H9 (cell line): ENCODE measurements around the gene FAM20A. TPM values are rescaled to one million over a fixed set of nuclear protein-coding genes. Genes with fewer than 3 reads are reported as not detected.

Experiments
- DNase-seq: peaks from one replicate; pipeline ENCODE4 v3.0.0-alpha.2; 2017
- H2AFZ ChIP-seq: one replicate; pipeline ENCODE4 v1.6.1; 2013; ENCODE audit warnings: mild to moderate bottlenecking, low read length, control low read depth, moderate library complexity
- H2AK5ac ChIP-seq: 2 replicates; pipeline ENCODE4 v1.6.1; 2013; ENCODE audit warnings: low read length, control low read depth, mixed read lengths; ENCODE audit not compliant: insufficient read length
- H2BK120ac ChIP-seq: one replicate; pipeline ENCODE4 v1.6.1; 2013; ENCODE audit warnings: low read depth, mild to moderate bottlenecking, low read length, control low read depth, inconsistent platforms; ENCODE audit not compliant: poor library complexity, severe bottlenecking
- H2BK12ac ChIP-seq: 2 replicates; pipeline ENCODE4 v1.6.1; 2013; ENCODE audit warnings: low read length, control low read depth, mixed read lengths, low read depth; ENCODE audit not compliant: insufficient read length
- H2BK15ac ChIP-seq: 2 replicates; pipeline ENCODE4 v1.6.1; 2013; ENCODE audit warnings: low read depth, low read length, control low read depth
- H2BK20ac ChIP-seq: one replicate; pipeline ENCODE4 v1.6.1; 2013; ENCODE audit warnings: low read depth, mild to moderate bottlenecking, low read length, control low read depth, inconsistent platforms; ENCODE audit not compliant: poor library complexity, severe bottlenecking
- H2BK5ac ChIP-seq: 2 replicates; pipeline ENCODE4 v1.6.1; 2013; ENCODE audit warnings: low read length, control low read depth, mixed read lengths; ENCODE audit not compliant: insufficient read length
- H3K14ac ChIP-seq: 2 replicates; pipeline ENCODE4 v1.6.1; 2013; ENCODE audit warnings: low read length, control low read depth; ENCODE audit not compliant: insufficient read depth
- H3K18ac ChIP-seq: 2 replicates; pipeline ENCODE4 v1.6.1; 2013; ENCODE audit warnings: low read depth, mild to moderate bottlenecking, mixed read lengths, low read length, control low read depth; ENCODE audit not compliant: insufficient read length
- H3K23ac ChIP-seq: 2 replicates; pipeline ENCODE4 v1.6.1; 2013; ENCODE audit warnings: low read length, control low read depth, mixed read lengths, low read depth; ENCODE audit not compliant: insufficient read length
- H3K23me2 ChIP-seq: 2 replicates; pipeline ENCODE4 v1.6.1; 2013; ENCODE audit warnings: low read depth, mild to moderate bottlenecking, mixed read lengths, low read length, control low read depth; ENCODE audit not compliant: insufficient read length, poor library complexity, severe bottlenecking
- H3K27ac ChIP-seq: 2 replicates; pipeline ENCODE4 v1.5.1; 2013; ENCODE audit warnings: low read length, control low read depth, mixed read lengths, low read depth; ENCODE audit not compliant: insufficient read length
- H3K27me3 ChIP-seq: 2 replicates; pipeline ENCODE4 v1.6.1; 2013; ENCODE audit warnings: low read length, control low read depth, inconsistent platforms; ENCODE audit not compliant: insufficient read depth
- H3K4ac ChIP-seq: 2 replicates; pipeline ENCODE4 v1.6.1; 2013; ENCODE audit warnings: low read depth, mild to moderate bottlenecking, control low read depth, inconsistent platforms, low read length, moderate library complexity
- H3K4me1 ChIP-seq: 2 replicates; pipeline ENCODE4 v1.6.1; 2013; ENCODE audit warnings: low read length, control low read depth, inconsistent platforms; ENCODE audit not compliant: insufficient read depth
- H3K4me2 ChIP-seq: 2 replicates; pipeline ENCODE4 v1.6.1; 2013; ENCODE audit warnings: low read length, control low read depth, mixed read lengths; ENCODE audit not compliant: insufficient read length, insufficient read depth
- H3K56ac ChIP-seq: 2 replicates; pipeline ENCODE4 v1.6.1; 2013; ENCODE audit warnings: low read depth, mild to moderate bottlenecking, mixed read lengths, low read length, control low read depth; ENCODE audit not compliant: insufficient read length
- H3K79me1 ChIP-seq: 2 replicates; pipeline ENCODE4 v1.6.1; 2013; ENCODE audit warnings: low read depth, mild to moderate bottlenecking, moderate library complexity, low read length, control low read depth, inconsistent platforms; ENCODE audit not compliant: insufficient read depth, poor library complexity, severe bottlenecking
- H3K79me2 ChIP-seq: 2 replicates; pipeline ENCODE4 v1.6.1; 2013; ENCODE audit warnings: low read length, control low read depth, inconsistent platforms; ENCODE audit not compliant: insufficient read depth
- H3K9ac ChIP-seq: 2 replicates; pipeline ENCODE4 v1.6.1; 2013; ENCODE audit warnings: low read length, control low read depth, mixed read lengths; ENCODE audit not compliant: insufficient read length; ENCODE audit errors: extremely low read depth
- H3K9me3 ChIP-seq: one replicate; pipeline ENCODE4 v1.6.1; 2013; ENCODE audit warnings: low read depth, low read length, inconsistent platforms; ENCODE audit not compliant: control insufficient read depth
- H3T11ph ChIP-seq: one replicate; pipeline ENCODE4 v1.6.1; 2013; ENCODE audit warnings: mild to moderate bottlenecking, low read length, control low read depth, inconsistent platforms
- H4K20me1 ChIP-seq: one replicate; pipeline ENCODE4 v1.6.1; 2013; ENCODE audit not compliant: control insufficient read depth, insufficient read length, insufficient read depth
- H4K5ac ChIP-seq: 2 replicates; pipeline ENCODE4 v1.6.1; 2013; ENCODE audit warnings: low read depth, mild to moderate bottlenecking, mixed read lengths, low read length, control low read depth; ENCODE audit not compliant: insufficient read length
- H4K8ac ChIP-seq: replicated peaks from 2 replicates; pipeline ENCODE4 v1.6.1; 2013; ENCODE audit warnings: low read length, control low read depth, mixed read lengths, low read depth; ENCODE audit not compliant: insufficient read length
- H4K91ac ChIP-seq: 2 replicates; pipeline ENCODE4 v1.6.1; 2013; ENCODE audit warnings: low read depth, mild to moderate bottlenecking, moderate library complexity, mixed read lengths, low read length, control low read depth; ENCODE audit not compliant: insufficient read length
- H3K27ac Mint-ChIP-seq, 3 experiments: 2 replicates in 2 of 3; 3 replicates in 1 of 3; pipeline ENCODE4 v1.8.0; 2020 to 2021; ENCODE audit warnings: mixed read lengths in 3 of 3, mild to moderate bottlenecking in 1 of 3, moderate library complexity in 1 of 3
- H3K27me3 Mint-ChIP-seq: 2 replicates; pipeline ENCODE4 v1.8.0; 2021; ENCODE audit warnings: low read depth, mild to moderate bottlenecking, moderate library complexity, mixed read lengths
- H3K36me3 Mint-ChIP-seq, 3 experiments: 2 replicates in 2 of 3; 3 replicates in 1 of 3; pipeline ENCODE4 v1.8.0; 2020 to 2021; ENCODE audit warnings: low read depth in 3 of 3, mixed read lengths in 3 of 3; ENCODE audit not compliant: insufficient read depth in 1 of 3
- H3K4me1 Mint-ChIP-seq, 2 experiments: 2 replicates each; pipeline ENCODE4 v1.8.0; 2020; ENCODE audit warnings: mixed read lengths in 2 of 2
- H3K4me3 Mint-ChIP-seq, 2 experiments: 2 replicates in 1 of 2; 3 replicates in 1 of 2; pipeline ENCODE4 v1.8.0; 2020 to 2021; ENCODE audit warnings: mild to moderate bottlenecking in 2 of 2, mixed read lengths in 2 of 2, moderate library complexity in 1 of 2
- H3K9me3 Mint-ChIP-seq, 2 experiments: 2 replicates in 1 of 2; 3 replicates in 1 of 2; pipeline ENCODE4 v1.8.0; 2020; ENCODE audit warnings: mild to moderate bottlenecking in 2 of 2, mixed read lengths in 2 of 2, moderate library complexity in 1 of 2
- WGBS: extraction: QIAGEN DNeasy Blood & Tissue Kit; methylation state at CpG from one replicate; pipeline ENCODE4 v1.1.7; 2013; ENCODE audit warnings: missing lambda C conversion rate, low lambda C conversion rate, mixed read lengths; ENCODE audit not compliant: insufficient read length; ENCODE audit errors: extremely low coverage; 5-methylcytosine and 5-hydroxymethylcytosine counted together
- total RNA-seq: library from RNA; stranded (reverse); gene quantifications from 2 replicates; pipeline ENCODE4 v1.2.1, GENCODE V29; 2021
- TF ChIP-seq, protein P1 (sequence below): fragments of 200-600 bp; sonication (generic); conservative IDR thresholded peaks from 3 replicates; pipeline ENCODE4 v1.8.0; 2021; ENCODE audit warnings: antibody characterized with exemption, mild to moderate bottlenecking

Gene FAM20A
- total RNA-seq, 1 experiment from 2014 or later: 34.4 TPM

DNA sequence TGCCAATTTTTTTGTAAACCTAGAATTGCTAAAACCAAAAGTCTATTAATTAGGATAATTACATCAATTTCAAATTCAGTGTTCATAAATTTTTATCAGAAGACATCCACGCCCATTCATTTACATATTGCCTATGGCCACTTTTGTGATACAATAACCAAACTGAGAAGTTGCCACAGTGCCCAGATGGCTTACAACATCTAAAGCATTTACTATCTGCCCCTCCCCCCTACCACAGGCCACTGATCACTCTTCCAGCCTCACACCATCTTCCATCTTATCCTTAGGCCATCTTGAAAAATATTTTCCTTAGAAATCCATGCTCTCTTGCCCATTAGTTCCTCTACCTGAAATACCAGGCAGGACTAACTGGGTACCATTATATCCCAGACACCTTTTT lies 95.2 kb downstream of the FAM20A start:
- Mint-ChIP-seq H3K27ac (no peak overlapping the region), H3K4me1 (peaks cover 15 to 26% of the 10 kb centered on the region in 2 experiments), H3K36me3 (no peaks in the 10 kb centered on the region; a peak in 1 of 7 replicates), H3K27me3 (no peaks in the 10 kb centered on the region; the same call in 1 of the 2 replicates), H3K4me3 (no peak overlapping the region), H3K9me3 (no peaks in the 10 kb centered on the region)
- no peak overlapping the region for H3T11ph ChIP-seq
- H4K8ac ChIP-seq: no peak overlapping the region
- H3K4ac ChIP-seq: no peak overlapping the region
- H3K27me3 ChIP-seq: no peaks in the 10 kb centered on the region
- H2BK5ac ChIP-seq: no peak overlapping the region
- DNase-seq: no peak
- H2BK15ac ChIP-seq: no peak overlapping the region
- no peak overlapping the region for H3K23ac ChIP-seq
- TF ChIP-seq, protein P1, sequence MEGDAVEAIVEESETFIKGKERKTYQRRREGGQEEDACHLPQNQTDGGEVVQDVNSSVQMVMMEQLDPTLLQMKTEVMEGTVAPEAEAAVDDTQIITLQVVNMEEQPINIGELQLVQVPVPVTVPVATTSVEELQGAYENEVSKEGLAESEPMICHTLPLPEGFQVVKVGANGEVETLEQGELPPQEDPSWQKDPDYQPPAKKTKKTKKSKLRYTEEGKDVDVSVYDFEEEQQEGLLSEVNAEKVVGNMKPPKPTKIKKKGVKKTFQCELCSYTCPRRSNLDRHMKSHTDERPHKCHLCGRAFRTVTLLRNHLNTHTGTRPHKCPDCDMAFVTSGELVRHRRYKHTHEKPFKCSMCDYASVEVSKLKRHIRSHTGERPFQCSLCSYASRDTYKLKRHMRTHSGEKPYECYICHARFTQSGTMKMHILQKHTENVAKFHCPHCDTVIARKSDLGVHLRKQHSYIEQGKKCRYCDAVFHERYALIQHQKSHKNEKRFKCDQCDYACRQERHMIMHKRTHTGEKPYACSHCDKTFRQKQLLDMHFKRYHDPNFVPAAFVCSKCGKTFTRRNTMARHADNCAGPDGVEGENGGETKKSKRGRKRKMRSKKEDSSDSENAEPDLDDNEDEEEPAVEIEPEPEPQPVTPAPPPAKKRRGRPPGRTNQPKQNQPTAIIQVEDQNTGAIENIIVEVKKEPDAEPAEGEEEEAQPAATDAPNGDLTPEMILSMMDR: no peak
- no peak overlapping the region for H4K5ac ChIP-seq
- no peaks in the 10 kb centered on the region for H3K23me2 ChIP-seq
- H3K4me2 ChIP-seq: no peak overlapping the region
- no peak overlapping the region for H2BK20ac ChIP-seq
- no peak overlapping the region for H3K9ac ChIP-seq
- H3K18ac ChIP-seq: no peak overlapping the region
- H3K79me1 ChIP-seq: no peaks in the 10 kb centered on the region
- no peaks in the 10 kb centered on the region for H4K20me1 ChIP-seq
- no peak overlapping the region for H3K27ac ChIP-seq
- no peaks in the 10 kb centered on the region for H3K79me2 ChIP-seq
- no peak overlapping the region for H2AFZ ChIP-seq
- no peak overlapping the region for H4K91ac ChIP-seq
- no peak overlapping the region for H2AK5ac ChIP-seq
- H2BK12ac ChIP-seq: no peak overlapping the region
- no CpG with 5 or more reads among the region's 1 CpG for WGBS
- H3K9me3 ChIP-seq: no peaks in the 10 kb centered on the region
- no peaks in the 10 kb centered on the region; the same call in 1 of the 2 replicates for H3K4me1 ChIP-seq
- no peak overlapping the region for H3K56ac ChIP-seq
- no peak overlapping the region for H3K14ac ChIP-seq
- H2BK120ac ChIP-seq: no peak overlapping the region
